ENCODE results near the gene TAS1R3.

DNA sequence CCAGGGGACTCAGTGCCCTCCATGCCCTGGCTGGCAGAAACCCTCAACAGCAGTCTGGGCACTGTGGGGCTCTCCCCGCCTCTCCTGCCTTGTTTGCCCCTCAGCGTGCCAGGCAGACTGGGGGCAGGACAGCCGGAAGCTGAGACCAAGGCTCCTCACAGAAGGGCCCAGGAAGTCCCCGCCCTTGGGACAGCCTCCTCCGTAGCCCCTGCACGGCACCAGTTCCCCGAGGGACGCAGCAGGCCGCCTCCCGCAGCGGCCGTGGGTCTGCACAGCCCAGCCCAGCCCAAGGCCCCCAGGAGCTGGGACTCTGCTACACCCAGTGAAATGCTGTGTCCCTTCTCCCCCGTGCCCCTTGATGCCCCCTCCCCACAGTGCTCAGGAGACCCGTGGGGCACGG is 2.8 kb upstream of the TAS1R3 start:
- TF ChIP-seq, protein P1, sequence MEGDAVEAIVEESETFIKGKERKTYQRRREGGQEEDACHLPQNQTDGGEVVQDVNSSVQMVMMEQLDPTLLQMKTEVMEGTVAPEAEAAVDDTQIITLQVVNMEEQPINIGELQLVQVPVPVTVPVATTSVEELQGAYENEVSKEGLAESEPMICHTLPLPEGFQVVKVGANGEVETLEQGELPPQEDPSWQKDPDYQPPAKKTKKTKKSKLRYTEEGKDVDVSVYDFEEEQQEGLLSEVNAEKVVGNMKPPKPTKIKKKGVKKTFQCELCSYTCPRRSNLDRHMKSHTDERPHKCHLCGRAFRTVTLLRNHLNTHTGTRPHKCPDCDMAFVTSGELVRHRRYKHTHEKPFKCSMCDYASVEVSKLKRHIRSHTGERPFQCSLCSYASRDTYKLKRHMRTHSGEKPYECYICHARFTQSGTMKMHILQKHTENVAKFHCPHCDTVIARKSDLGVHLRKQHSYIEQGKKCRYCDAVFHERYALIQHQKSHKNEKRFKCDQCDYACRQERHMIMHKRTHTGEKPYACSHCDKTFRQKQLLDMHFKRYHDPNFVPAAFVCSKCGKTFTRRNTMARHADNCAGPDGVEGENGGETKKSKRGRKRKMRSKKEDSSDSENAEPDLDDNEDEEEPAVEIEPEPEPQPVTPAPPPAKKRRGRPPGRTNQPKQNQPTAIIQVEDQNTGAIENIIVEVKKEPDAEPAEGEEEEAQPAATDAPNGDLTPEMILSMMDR (IDR thresholded peaks at IDR 0.05; ENCODE audit: low read depth, low read length): no peak
- TF ChIP-seq EZH2phosphoT487 (IDR thresholded peaks at IDR 0.05; ENCODE audit: low read depth): no peak

Measured in OCI-LY3 (cell line).